Effector memory CD4-positive, alpha-beta T cell (primary cell): ENCODE data around the gene AXL.

Experiments used
- DNase-seq, 3 donors: peaks; one replicate each; pipeline ENCODE4 v3.0.0-alpha.2; 2020
- H3K27ac ChIP-seq: 2 replicates; pipeline ENCODE4 v1.7.0; 2013; ENCODE audit warnings: mild to moderate bottlenecking, low read length, moderate library complexity; ENCODE audit not compliant: insufficient read depth, poor library complexity, severe bottlenecking
- H3K27me3 ChIP-seq: replicated peaks from 2 replicates; pipeline ENCODE4 v1.7.0; 2013; ENCODE audit warnings: mild to moderate bottlenecking, low read length; ENCODE audit not compliant: insufficient read depth, control insufficient read depth, poor library complexity, severe bottlenecking
- H3K36me3 ChIP-seq: 2 replicates; pipeline ENCODE4 v1.7.0; 2013; ENCODE audit warnings: mild to moderate bottlenecking, low read length, moderate library complexity; ENCODE audit not compliant: control insufficient read depth, insufficient read depth
- H3K4me1 ChIP-seq: 2 replicates; pipeline ENCODE4 v1.7.0; 2013; ENCODE audit warnings: low read length, mild to moderate bottlenecking; ENCODE audit not compliant: control insufficient read depth, insufficient read depth, poor library complexity, severe bottlenecking
- H3K4me3 ChIP-seq: 2 replicates; pipeline ENCODE4 v1.7.0; 2013; ENCODE audit warnings: low read length, low read depth, mild to moderate bottlenecking; ENCODE audit not compliant: insufficient read depth, poor library complexity, severe bottlenecking
- H3K9me3 ChIP-seq: 2 replicates; pipeline ENCODE4 v1.7.0; 2013; ENCODE audit warnings: mild to moderate bottlenecking, low read length, moderate library complexity; ENCODE audit not compliant: control insufficient read depth

The AXL gene

GRCh38 chr19:41234512-41235168 lies 15.6 kb downstream of the AXL start:
- DNase-seq = no peak
- Histone ChIP-seq H3K36me3 (no peaks in the 10 kb centered on the region), H3K9me3 (no peaks in the 10 kb centered on the region), H3K4me1 (no peaks in the 10 kb centered on the region), H3K27ac (no peak overlapping the region), H3K4me3 (no peak overlapping the region), H3K27me3 (no peaks in the 10 kb centered on the region)

- H3K4me3 ChIP-seq = no peak overlapping the region
- H3K27me3 ChIP-seq = no peaks in the 10 kb centered on the region
- no peaks in the 10 kb centered on the region for H3K36me3 ChIP-seq
- no peaks in the 10 kb centered on the region for H3K4me1 ChIP-seq
- no peaks in the 10 kb centered on the region for H3K9me3 ChIP-seq
- no peak for DNase-seq
- H3K27ac ChIP-seq = no peak overlapping the region
Measured at GRCh38 chr19:41235480-41235879, 16.5 kb downstream of the AXL start.

GRCh38 chr19:41238244-41238643 lies 19.2 kb downstream of the AXL start:
- Histone ChIP-seq H3K4me3 (no peak overlapping the region), H3K4me1 (no peaks in the 10 kb centered on the region), H3K27ac (no peak overlapping the region), H3K9me3 (no peaks in the 10 kb centered on the region), H3K27me3 (peaks cover 4% of the 10 kb centered on the region), H3K36me3 (no peaks in the 10 kb centered on the region)
- no peak for DNase-seq

DNA sequence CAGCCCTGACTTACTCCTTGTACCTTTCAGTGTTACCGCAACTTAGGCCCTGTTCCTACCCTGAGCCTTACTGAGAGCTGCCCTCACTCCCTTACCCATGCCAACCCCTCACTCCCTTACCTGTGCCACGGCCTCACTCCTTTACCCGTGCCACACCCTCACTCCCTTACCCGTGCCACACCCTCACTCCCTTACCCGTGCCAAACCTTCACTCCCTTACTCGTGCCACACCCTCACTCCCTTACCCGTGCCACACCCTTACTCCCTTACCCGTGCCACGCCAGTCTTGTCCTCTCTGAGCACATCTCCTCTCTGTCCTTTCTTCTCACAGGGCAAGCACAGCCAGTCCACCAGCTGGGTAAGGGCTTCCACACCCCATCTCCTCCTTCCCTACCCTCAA lies 20.3 kb downstream of the AXL start:
- no peak overlapping the region for H3K27ac ChIP-seq
- no peak overlapping the region for H3K4me3 ChIP-seq
- DNase-seq = no peak
- H3K36me3 ChIP-seq = no peaks in the 10 kb centered on the region
- H3K9me3 ChIP-seq = no peaks in the 10 kb centered on the region
- peaks cover 4% of the 10 kb centered on the region for H3K27me3 ChIP-seq
- no peaks in the 10 kb centered on the region for H3K4me1 ChIP-seq

DNA sequence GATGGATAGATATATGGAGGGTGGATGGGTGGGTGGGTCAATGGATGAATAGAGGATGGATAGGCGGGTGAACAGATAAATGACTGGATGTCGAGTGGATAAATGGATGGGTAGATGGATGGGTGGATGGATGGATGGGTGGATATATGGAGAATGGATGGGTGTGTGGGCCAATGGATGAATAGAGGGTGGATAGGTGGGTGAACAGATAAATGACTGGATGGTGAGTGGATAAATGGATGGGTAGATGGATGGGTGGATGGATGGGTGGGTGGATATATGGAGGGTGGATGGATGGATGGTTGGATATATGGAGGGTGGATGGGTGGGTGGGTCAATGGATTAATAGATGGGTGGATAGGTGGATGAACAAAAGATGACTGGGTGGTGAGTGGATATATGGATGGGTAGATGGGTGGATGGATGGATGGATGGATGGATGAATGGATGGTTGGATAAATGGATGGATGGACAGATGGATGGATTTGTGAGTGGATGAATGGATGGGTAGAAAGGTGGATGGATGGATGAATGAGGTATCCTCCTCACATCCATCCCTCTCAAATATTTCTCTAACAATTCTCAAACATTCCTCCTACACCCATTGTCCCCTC lies 21.0 kb downstream of the AXL start:
- no peak overlapping the region for H3K27ac ChIP-seq
- no peak overlapping the region for H3K4me3 ChIP-seq
- H3K27me3 ChIP-seq = peaks cover 4% of the 10 kb centered on the region
- H3K9me3 ChIP-seq = no peaks in the 10 kb centered on the region
- H3K36me3 ChIP-seq = no peaks in the 10 kb centered on the region
- no peaks in the 10 kb centered on the region for H3K4me1 ChIP-seq
- no peak for DNase-seq

GRCh38 chr19:41241859-41242258 lies 22.8 kb downstream of the AXL start:
- no peak for DNase-seq
- H3K27me3 ChIP-seq = peaks cover 4% of the 10 kb centered on the region
- no peak overlapping the region for H3K27ac ChIP-seq
- H3K4me1 ChIP-seq = no peaks in the 10 kb centered on the region
- no peak overlapping the region for H3K4me3 ChIP-seq
- H3K9me3 ChIP-seq = no peaks in the 10 kb centered on the region
- H3K36me3 ChIP-seq = no peaks in the 10 kb centered on the region

DNA sequence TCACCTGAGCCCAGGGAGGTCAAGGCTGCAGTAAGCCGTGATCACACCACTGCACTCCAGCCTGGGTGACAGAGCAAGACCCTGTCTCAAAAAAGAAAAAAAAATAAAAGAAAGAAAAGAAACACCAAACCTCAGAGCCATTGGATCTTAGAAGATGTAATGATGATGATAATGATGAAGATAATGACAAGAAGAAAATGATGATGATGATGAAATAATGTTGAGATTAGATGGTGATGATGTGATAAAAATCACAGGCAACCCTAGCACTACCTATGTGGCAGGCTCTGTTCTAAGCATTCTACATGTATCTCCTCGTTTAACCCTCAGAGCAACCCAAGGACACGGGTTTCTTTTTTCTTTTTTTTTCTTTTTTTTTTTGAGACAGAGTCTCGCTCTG lies 25.1 kb downstream of the AXL start:
- H3K27ac ChIP-seq = no peak overlapping the region
- no peaks in the 10 kb centered on the region for H3K36me3 ChIP-seq
- no peak overlapping the region for H3K4me3 ChIP-seq
- no peaks in the 10 kb centered on the region for H3K9me3 ChIP-seq
- no peak for DNase-seq
- no peaks in the 10 kb centered on the region for H3K4me1 ChIP-seq
- peaks cover 4% of the 10 kb centered on the region for H3K27me3 ChIP-seq

DNA sequence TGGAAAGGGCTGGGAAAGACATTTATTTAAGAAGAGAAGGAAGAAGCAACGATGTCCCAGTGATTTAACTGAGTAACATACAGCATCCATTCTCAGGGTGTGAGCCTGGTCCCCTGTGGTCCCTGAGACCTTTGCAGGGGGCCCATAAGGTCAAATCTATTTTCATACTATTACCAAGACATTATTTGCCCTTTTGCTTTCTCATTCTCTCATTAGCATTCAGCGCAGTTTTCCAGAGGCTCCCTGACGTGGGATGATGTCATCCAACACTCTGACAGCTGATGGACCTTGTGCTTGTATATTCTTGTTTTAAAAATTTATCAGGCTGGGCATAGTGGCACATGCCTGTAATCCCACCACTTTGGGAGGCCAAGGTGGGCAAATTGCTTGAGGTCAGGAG lies 26.8 kb downstream of the AXL start:
- H3K4me3 ChIP-seq = no peak overlapping the region
- H3K27me3 ChIP-seq = peaks cover under 1% of the 10 kb centered on the region
- H3K36me3 ChIP-seq = no peaks in the 10 kb centered on the region
- no peak for DNase-seq
- no peaks in the 10 kb centered on the region for H3K4me1 ChIP-seq
- H3K9me3 ChIP-seq = no peaks in the 10 kb centered on the region
- H3K27ac ChIP-seq = no peak overlapping the region

DNA sequence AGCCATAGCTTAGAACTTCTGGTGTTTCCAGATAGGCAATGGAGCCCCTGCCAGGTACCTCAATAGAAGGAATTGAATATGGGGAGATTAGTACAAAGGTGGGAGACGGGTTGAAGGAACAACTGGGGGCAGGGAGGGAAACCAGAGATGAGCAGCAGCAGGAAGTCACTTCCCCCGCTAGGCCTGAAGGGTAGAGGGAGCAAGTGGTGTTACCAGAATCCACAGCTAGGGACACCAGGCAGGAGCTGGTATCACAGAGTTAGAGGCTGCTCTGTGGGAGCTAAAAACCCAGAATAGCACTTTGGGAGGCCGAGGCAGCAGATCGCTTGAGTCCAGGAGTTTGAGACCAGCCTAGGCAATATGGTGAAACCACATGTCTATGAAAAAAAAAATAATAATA lies 29.9 kb downstream of the AXL start:
- Histone ChIP-seq H3K36me3 (no peaks in the 10 kb centered on the region), H3K9me3 (no peaks in the 10 kb centered on the region), H3K27ac (no peak overlapping the region), H3K27me3 (no peaks in the 10 kb centered on the region), H3K4me3 (no peak overlapping the region), H3K4me1 (no peaks in the 10 kb centered on the region)
- no peak for DNase-seq

DNA sequence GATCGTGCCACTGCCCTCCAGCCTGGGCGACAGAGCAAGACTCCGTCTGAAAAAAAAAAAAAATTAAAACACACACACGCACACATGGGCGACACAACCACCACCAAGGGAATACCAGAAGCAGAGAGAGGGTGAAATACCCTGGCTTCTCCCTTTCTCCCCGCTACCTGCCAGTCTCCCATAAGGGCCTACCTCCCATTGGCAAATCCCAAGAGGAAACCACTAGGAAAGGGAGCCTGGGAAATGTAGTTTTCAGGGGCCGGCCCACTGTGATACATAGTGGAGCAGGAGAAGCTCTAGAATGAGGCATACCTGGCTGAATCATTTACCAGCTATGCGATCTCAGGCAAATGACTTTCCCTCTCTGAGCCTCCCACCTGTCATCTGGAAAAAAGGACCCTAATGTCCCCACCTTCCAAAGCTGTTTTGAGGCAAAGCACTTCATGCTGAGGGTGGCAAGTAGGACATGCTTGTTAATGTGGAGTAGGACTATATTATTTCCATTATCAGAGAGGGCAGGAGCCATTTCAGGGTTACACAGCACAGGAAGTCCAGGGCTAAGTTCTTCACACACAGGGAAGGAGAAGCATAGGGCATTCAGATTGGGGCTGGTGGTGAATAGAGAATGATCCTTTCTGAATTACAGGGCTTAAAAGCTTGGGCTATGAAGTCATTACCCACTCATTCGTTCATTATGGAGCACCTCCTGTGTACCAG lies 30.8 kb downstream of the AXL start:
- H3K4me1 ChIP-seq = no peaks in the 10 kb centered on the region
- no peak overlapping the region for H3K4me3 ChIP-seq
- no peak overlapping the region for H3K27ac ChIP-seq
- no peak for DNase-seq
- no peaks in the 10 kb centered on the region for H3K27me3 ChIP-seq
- H3K36me3 ChIP-seq = no peaks in the 10 kb centered on the region
- H3K9me3 ChIP-seq = no peaks in the 10 kb centered on the region
